Progenitor cell of endocrine pancreas (in vitro differentiated cells): ENCODE results near the gene PLCB2. TPM values are rescaled to one million over a fixed set of nuclear protein-coding genes. Genes with fewer than 3 reads are reported as not detected.

Source experiments
- DNase-seq: peaks from one replicate; pipeline ENCODE4 v3.0.0; 2021; ENCODE audit warnings: low spot score; ENCODE audit not compliant: unreplicated experiment
- H3K27ac Mint-ChIP-seq: 2 replicates; pipeline ENCODE4 v1.8.0; 2021; ENCODE audit warnings: mild to moderate bottlenecking, moderate library complexity, mixed read lengths
- H3K27me3 Mint-ChIP-seq: 2 replicates; pipeline ENCODE4 v1.8.0; 2021; ENCODE audit warnings: mixed read lengths
- H3K36me3 Mint-ChIP-seq: 2 replicates; pipeline ENCODE4 v1.8.0; 2022; ENCODE audit warnings: mixed read lengths; ENCODE audit not compliant: insufficient read depth
- H3K4me1 Mint-ChIP-seq: 2 replicates; pipeline ENCODE4 v1.8.0; 2021; ENCODE audit warnings: low read depth, mixed read lengths
- H3K4me3 Mint-ChIP-seq: 2 replicates; pipeline ENCODE4 v1.8.0; 2021; ENCODE audit warnings: low read depth, mild to moderate bottlenecking, moderate library complexity, mixed read lengths
- H3K9me3 Mint-ChIP-seq: 2 replicates; pipeline ENCODE4 v1.8.0; 2021; ENCODE audit warnings: low read depth, mixed read lengths
- total RNA-seq: library from RNA; stranded (reverse); gene quantifications from 2 replicates; pipeline ENCODE4 v1.2.1, GENCODE V29; 2021
- TF ChIP-seq, protein P1 (sequence below): fragments of 200-600 bp; sonication (generic); IDR thresholded peaks from one replicate; pipeline ENCODE4 v1.5.0; 2021; ENCODE audit warnings: antibody characterized with exemption, mild to moderate bottlenecking; ENCODE audit not compliant: unreplicated experiment

Gene PLCB2
- total RNA-seq, 1 donor from 2014 or later: 2.5 TPM

DNA sequence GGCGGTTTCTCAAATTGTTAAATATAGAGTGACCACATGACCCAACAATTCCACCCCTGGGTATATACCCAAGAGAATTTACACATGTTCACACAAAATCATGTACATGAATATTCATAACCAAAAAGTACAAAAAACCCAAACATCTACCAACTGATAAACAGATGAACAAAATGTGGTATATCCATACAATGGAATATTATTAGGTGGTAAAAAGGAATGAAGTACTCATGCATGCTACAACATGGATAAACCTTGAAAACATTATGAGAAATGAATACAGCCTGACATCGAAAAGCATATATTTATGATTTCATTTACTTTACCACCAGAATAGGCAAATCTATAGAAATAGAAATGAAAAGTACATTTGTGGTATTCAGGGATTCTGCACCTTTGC is 7.4 kb downstream of the PLCB2 start:
- H3K27me3 Mint-ChIP-seq: peaks cover 53% of the 10 kb centered on the region
- no peaks in the 10 kb centered on the region for H3K36me3 Mint-ChIP-seq
- TF ChIP-seq, protein P1, sequence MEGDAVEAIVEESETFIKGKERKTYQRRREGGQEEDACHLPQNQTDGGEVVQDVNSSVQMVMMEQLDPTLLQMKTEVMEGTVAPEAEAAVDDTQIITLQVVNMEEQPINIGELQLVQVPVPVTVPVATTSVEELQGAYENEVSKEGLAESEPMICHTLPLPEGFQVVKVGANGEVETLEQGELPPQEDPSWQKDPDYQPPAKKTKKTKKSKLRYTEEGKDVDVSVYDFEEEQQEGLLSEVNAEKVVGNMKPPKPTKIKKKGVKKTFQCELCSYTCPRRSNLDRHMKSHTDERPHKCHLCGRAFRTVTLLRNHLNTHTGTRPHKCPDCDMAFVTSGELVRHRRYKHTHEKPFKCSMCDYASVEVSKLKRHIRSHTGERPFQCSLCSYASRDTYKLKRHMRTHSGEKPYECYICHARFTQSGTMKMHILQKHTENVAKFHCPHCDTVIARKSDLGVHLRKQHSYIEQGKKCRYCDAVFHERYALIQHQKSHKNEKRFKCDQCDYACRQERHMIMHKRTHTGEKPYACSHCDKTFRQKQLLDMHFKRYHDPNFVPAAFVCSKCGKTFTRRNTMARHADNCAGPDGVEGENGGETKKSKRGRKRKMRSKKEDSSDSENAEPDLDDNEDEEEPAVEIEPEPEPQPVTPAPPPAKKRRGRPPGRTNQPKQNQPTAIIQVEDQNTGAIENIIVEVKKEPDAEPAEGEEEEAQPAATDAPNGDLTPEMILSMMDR: no peak
- no peak for DNase-seq
- H3K9me3 Mint-ChIP-seq: peaks cover 3% of the 10 kb centered on the region
- H3K4me1 Mint-ChIP-seq: peaks cover 5% of the 10 kb centered on the region
- H3K4me3 Mint-ChIP-seq: no peak overlapping the region
- H3K27ac Mint-ChIP-seq: no peak overlapping the region

DNA sequence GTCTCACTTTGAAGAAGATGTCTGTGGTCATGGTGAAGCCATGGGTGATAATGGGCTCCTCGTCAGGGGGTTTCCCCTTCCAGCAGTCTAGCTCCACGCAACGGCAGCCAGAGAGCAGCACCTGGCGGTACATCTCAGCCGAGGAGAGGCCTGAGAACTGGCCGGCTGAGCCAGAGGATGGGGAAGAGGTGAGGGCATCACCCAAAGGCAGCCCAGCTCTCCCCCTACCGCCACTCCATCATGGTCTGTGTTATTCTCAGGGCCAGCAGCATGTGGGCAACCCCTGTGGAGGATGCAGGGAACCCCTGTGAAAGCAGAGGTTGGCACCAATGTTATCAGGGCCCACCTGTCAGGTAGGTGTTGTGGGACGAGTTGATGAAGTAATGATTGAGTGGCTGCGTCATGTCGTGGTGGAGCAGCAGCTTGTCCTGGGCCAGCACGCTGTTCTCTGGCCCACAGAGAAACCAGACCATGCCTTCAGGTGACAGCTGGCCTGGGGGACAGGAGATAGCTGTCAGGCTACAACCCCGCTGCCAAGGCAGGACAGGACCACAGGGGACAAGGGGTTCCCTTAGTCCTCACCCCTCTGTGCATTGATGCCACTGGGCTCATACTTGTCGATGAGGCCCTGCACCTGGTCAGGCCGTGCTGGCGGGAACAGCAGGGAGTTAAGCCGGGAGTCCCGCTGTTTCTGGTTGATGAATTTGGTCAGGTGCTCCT is 9.4 kb downstream of the PLCB2 start:
- no peak overlapping the region for H3K27ac Mint-ChIP-seq
- peaks cover 3% of the 10 kb centered on the region for H3K9me3 Mint-ChIP-seq
- peaks cover 5% of the 10 kb centered on the region for H3K4me1 Mint-ChIP-seq
- H3K27me3 Mint-ChIP-seq: peaks cover 50% of the 10 kb centered on the region
- H3K36me3 Mint-ChIP-seq: no peaks in the 10 kb centered on the region
- H3K4me3 Mint-ChIP-seq: no peak overlapping the region
- TF ChIP-seq, protein P1: no peak
- DNase-seq: no peak

GRCh38 chr15:40297356-40297755 is 10.4 kb downstream of the PLCB2 start:
- peaks cover 5% of the 10 kb centered on the region for H3K4me1 Mint-ChIP-seq
- H3K27ac Mint-ChIP-seq: no peak overlapping the region
- peaks cover 60% of the 10 kb centered on the region for H3K27me3 Mint-ChIP-seq
- H3K36me3 Mint-ChIP-seq: no peaks in the 10 kb centered on the region
- DNase-seq: no peak
- peaks cover 3% of the 10 kb centered on the region for H3K9me3 Mint-ChIP-seq
- TF ChIP-seq, protein P1: no peak
- no peak overlapping the region for H3K4me3 Mint-ChIP-seq

DNA sequence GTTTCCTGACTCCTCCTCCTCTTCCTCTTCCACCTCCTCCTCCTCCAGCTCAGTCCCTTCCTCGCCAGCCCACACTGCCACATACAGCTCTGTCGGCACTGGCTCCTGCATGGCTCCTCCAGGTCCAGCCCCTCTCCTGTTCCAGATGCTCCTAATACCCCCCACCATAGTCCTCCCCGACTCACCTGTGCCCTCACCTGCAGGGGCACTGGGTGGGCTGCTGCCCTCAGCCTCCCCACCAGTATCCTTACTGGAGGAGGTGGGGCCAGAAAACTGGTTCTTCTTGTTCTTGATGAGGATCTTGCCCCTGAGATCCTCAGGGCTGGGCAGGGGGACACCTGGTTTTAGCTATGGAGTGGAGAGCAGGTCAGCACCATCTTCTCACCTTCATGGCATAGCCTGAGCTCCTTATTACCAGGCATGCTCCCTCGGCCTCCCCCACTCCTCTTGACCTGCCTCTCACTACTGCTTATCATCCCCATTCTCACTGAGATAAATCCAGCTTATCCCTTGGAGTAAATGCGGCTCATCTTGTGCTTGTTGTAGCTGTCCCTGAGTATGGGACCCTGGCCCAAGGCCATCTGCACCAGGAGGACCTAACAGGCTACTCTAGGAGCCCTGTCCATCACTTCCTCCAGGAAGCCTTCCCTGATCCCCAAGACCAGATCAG is 11.0 kb downstream of the PLCB2 start:
- TF ChIP-seq, protein P1: no peak
- no peak overlapping the region for H3K27ac Mint-ChIP-seq
- H3K9me3 Mint-ChIP-seq: peaks cover 3% of the 10 kb centered on the region
- H3K36me3 Mint-ChIP-seq: no peaks in the 10 kb centered on the region
- no peak for DNase-seq
- H3K27me3 Mint-ChIP-seq: peaks cover 67% of the 10 kb centered on the region
- H3K4me3 Mint-ChIP-seq: no peak overlapping the region
- peaks cover 5% of the 10 kb centered on the region for H3K4me1 Mint-ChIP-seq

DNA sequence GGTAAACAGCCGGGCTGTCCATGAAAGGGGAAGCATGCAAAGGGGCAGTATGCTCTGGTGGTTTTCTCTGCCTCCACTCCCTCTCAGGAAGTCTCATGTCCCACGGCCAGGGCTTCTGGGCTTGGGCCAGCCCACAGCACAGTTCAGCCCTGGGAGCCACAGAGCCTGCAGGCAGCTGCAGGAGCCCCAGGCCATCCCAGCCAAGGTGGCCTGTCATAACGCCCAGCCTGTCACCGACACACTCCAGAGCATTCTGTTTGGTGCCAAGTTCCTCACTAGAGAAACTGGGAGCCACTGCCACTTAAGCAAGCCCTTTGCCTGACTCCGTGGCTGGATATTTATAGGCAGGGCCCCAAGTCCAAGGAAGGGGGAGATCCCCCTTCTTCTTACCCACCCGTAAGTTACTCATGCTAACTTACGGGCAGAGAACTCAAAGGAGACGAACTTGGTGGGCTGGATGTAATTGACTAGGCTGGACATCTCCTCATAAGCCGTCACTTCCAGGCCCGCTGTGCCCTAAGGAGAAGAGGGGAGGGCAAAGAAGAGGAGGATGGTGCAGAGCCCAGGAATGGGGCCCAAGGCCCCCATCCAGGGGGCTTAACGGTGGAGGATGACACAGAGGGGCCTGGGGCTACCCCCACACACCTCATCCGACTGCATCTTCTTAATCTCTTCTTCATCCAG is 11.7 kb downstream of the PLCB2 start:
- Mint-ChIP-seq H3K4me3 (no peak overlapping the region), H3K27me3 (peaks cover 66% of the 10 kb centered on the region), H3K27ac (no peak overlapping the region), H3K36me3 (no peaks in the 10 kb centered on the region), H3K4me1 (peaks cover 3% of the 10 kb centered on the region), H3K9me3 (peaks cover 3% of the 10 kb centered on the region)
- no peak for DNase-seq
- TF ChIP-seq, protein P1: no peak
